GM12891 (cell line): Measurements from ENCODE around the gene ZNF780B.

ENCODE experiments used
- POLR2A ChIP-seq: IDR thresholded peaks from 2 replicates; pipeline ENCODE4 v1.6.1; 2011; ENCODE audit warnings: low read depth, low read length, control low read depth
- POLR2AphosphoS5 ChIP-seq: IDR thresholded peaks from 2 replicates; pipeline ENCODE4 v1.6.1; 2011; ENCODE audit warnings: low read depth, low read length, control low read depth

DNA sequence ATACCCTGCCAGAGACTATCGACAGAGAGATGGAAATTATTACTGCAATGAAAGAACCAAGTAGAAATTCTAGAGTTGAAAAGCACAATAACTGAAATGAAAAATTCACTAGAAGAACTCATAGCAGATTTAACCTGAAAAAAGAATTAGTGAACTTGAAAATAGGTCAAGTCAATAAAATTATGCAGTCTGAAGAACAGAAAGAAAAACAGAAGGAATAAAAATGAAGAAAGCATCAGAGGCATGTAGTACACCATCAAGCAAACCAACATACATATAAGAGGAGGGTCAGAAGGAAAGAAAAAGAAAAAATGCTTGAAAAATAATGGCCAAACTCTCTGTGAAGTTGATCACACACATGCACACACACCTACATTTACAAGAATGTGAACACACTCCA is 3.6 kb upstream of the ZNF780B start:
- TF ChIP-seq POLR2A (no peak), POLR2AphosphoS5 (no peak)
